Embryonic facial prominence (tissue), 1 donor: ENCODE measurements around the gene SYNE3.
"Not testable (repeated sequence)": the region's sequence is repeated elsewhere in the genome, so short reads cannot be mapped to it uniquely, and the experiment has no call there.

Experiments used
- DNase-seq: peaks from one replicate; pipeline ENCODE4 v3.0.0-alpha.2; 2016; ENCODE audit errors: extremely low spot score

The SYNE3 gene

GRCh38 chr14:95525999-95526398 lies 9.5 kb upstream of the SYNE3 start:
- no peak for DNase-seq

GRCh38 chr14:95524706-95525512 lies 8.5 kb upstream of the SYNE3 start:
- no peak for DNase-seq

GRCh38 chr14:95523815-95524448 lies 7.5 kb upstream of the SYNE3 start:
- no peak for DNase-seq

- no peak for DNase-seq
Measured at GRCh38 chr14:95523051-95523814, 6.8 kb upstream of the SYNE3 start.

GRCh38 chr14:95522556-95522955 lies 6.1 kb upstream of the SYNE3 start:
- DNase-seq, result no peak

GRCh38 chr14:95522116-95522515 lies 5.7 kb upstream of the SYNE3 start:
- DNase-seq, result no peak

GRCh38 chr14:95521001-95521400 lies 4.6 kb upstream of the SYNE3 start:
- DNase-seq, result no peak

- DNase-seq, result no peak
Measured at GRCh38 chr14:95520346-95520745, 3.9 kb upstream of the SYNE3 start.

- DNase-seq, result no peak
Measured at GRCh38 chr14:95519699-95520098, 3.2 kb upstream of the SYNE3 start.

- no peak for DNase-seq
Measured at GRCh38 chr14:95518045-95518751, 1.7 kb upstream of the SYNE3 start.

GRCh38 chr14:95515596-95516552 lies 576 bp downstream of the SYNE3 start:
- no peak for DNase-seq

GRCh38 chr14:95515080-95515489 lies 1.4 kb downstream of the SYNE3 start:
- DNase-seq, result no peak

GRCh38 chr14:95514131-95515079 lies 2.0 kb downstream of the SYNE3 start:
- DNase-seq, result no peak

- DNase-seq, result no peak
Measured at GRCh38 chr14:95513291-95513690, 3.2 kb downstream of the SYNE3 start.

- DNase-seq, result no peak
Measured at GRCh38 chr14:95511687-95512086, 4.8 kb downstream of the SYNE3 start.

GRCh38 chr14:95510804-95511203 lies 5.6 kb downstream of the SYNE3 start:
- no peak for DNase-seq

- DNase-seq, result not testable (repeated sequence)
Measured at GRCh38 chr14:95510344-95510743, 6.1 kb downstream of the SYNE3 start.

GRCh38 chr14:95509495-95509894 lies 7.0 kb downstream of the SYNE3 start:
- DNase-seq, result no peak

- DNase-seq, result no peak
Measured at GRCh38 chr14:95508377-95508776, 8.1 kb downstream of the SYNE3 start.

- DNase-seq, result no peak
Measured at GRCh38 chr14:95507701-95508103, 8.7 kb downstream of the SYNE3 start.
